Measurements from ENCODE around the gene MAPK1. TPM values are rescaled to one million over a fixed set of nuclear protein-coding genes. Genes with fewer than 3 reads are reported as not detected.
"Not testable (repeated sequence)": the region's sequence is repeated elsewhere in the genome, so short reads cannot be mapped to it uniquely, and the experiment has no call there.

MAPK1 gene
- total RNA-seq, 4 donors from 2014 or later: 29.0 to 46.8 (median 35.1) TPM

DNA sequence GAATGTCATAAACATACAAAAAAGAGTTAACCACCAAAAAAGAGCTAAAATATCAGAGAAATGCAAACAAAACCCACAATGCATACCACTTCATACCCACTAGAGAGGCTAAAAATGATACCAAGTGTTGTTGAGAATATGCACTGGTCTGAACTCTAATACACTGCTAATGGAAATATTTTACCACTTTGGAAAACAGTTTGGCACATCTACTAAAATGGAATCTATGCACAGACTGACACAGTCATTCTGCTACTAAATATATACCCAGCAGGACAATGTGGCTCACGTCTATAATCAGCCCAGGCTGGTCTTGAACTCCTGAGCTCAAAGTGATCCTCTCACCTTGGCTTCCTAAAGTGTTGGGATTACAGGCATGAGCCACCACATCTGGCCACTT, 18.0 kb downstream of the MAPK1 start:
- ATAC-seq (ENCODE audit: low FRiP score) (no peak), DNase-seq (ENCODE audit: low spot score) (no peak)

DNA sequence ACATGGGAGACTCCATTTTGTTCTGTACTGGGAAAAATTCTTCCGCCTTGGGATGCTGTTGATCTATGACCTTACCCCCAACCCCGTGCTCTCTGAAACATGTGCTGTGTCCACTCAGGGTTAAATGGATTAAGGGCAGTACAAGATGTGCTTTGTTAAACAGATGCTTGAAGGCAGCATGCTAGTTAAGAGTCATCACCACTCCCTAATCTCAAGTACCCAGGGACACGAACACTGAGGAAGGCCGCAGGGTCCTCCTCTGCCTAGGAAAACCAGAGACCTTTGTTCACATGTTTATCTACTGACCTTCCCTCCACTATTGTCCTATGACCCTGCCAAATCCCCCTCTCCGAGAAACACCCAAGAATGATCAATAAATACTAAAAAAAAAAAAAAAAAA, 19.4 kb downstream of the MAPK1 start:
- ATAC-seq (ENCODE audit: low FRiP score); DNase-seq (ENCODE audit: low spot score): not testable (repeated sequence)

More for the DNA sequence above, 18.0 kb downstream of the MAPK1 start:
- TF ChIP-seq, protein P1, sequence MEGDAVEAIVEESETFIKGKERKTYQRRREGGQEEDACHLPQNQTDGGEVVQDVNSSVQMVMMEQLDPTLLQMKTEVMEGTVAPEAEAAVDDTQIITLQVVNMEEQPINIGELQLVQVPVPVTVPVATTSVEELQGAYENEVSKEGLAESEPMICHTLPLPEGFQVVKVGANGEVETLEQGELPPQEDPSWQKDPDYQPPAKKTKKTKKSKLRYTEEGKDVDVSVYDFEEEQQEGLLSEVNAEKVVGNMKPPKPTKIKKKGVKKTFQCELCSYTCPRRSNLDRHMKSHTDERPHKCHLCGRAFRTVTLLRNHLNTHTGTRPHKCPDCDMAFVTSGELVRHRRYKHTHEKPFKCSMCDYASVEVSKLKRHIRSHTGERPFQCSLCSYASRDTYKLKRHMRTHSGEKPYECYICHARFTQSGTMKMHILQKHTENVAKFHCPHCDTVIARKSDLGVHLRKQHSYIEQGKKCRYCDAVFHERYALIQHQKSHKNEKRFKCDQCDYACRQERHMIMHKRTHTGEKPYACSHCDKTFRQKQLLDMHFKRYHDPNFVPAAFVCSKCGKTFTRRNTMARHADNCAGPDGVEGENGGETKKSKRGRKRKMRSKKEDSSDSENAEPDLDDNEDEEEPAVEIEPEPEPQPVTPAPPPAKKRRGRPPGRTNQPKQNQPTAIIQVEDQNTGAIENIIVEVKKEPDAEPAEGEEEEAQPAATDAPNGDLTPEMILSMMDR (IDR thresholded peaks at IDR 0.05): no peak

DNA sequence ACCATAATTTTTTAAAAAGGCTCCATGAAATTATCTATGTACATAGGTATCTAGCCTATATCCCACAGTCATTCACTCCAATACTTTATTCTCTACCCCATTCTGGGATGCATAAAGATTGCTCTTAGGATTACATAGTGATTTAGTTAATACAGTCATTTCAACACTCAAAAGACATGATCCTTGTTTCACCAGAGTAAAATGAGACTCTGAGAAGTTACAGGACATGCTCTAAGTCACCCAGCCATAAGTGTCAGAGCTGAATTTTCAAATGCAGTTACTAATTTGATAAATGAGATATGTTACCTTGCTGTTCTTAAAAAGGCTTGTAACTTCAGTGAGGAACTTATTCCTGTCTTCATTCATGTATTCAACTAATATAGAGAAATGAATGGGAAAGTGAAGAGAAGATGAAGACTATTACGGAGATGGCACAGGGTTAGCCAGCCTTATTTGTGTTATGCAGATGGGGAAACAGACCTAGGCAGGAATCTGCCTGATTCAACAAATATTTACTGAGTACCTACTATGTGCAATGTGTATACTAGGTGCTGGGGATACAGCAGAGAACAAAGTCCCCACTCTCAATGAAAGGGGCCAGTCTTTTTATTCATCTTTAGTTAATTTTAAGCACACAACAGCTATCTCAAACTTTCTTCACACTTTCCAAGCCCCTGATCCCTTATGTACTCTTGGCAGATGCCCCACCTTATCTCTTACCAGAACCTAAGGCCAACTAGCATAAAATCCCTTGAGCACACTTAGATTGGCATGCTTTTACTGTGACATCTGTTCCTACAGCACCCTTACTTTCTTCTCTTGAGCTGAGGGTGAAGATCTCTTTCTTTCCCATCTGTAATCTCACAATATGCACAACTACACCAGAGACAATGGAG, 21.6 kb downstream of the MAPK1 start:
- TF ChIP-seq, protein P1 (IDR thresholded peaks at IDR 0.05): no peak
- no peak for DNase-seq (ENCODE audit: low spot score)
- no peak for ATAC-seq (ENCODE audit: low FRiP score)

DNA sequence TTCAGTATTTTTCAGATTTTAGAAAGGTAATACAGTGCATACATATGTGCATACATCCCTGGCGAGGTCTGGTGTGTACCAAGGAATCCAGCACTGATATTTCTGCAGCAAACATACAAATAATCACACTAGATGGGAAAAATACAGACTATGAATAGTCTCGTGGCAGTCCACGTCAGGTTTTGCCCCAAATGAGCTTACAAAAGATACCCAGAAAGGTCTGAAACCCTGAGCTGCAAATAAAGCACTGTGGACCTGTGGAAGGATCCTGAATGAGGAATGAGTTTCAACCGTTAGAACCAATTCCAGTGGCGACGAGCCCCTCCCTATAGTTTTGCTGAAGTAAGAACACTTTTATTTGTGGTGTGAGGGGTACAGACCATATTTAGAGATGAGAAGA, 24.5 kb downstream of the MAPK1 start:
- DNase-seq (ENCODE audit: low spot score) (no peak), ATAC-seq (ENCODE audit: low FRiP score) (no peak)
- TF ChIP-seq, protein P1 (IDR thresholded peaks at IDR 0.05): no peak

DNA sequence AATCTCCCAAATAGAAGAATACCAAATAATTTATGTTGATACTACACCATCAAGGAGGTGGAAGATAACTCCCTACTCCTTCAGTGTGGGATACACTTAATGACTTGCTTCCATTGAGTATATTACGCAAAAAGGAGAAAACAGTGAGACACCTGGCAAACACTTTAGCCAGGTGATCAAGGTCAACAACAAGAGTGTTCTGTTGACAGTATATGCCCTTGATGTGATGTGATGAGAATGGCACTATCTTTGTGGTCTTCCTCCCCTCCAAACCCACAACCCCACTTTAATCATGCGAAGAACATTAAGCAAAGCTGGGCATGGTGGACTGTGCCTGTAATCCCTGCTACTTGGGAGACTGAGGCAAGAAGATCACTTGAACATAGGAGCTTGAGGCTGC, 26.0 kb downstream of the MAPK1 start:
- no peak for ATAC-seq (ENCODE audit: low FRiP score)

DNA sequence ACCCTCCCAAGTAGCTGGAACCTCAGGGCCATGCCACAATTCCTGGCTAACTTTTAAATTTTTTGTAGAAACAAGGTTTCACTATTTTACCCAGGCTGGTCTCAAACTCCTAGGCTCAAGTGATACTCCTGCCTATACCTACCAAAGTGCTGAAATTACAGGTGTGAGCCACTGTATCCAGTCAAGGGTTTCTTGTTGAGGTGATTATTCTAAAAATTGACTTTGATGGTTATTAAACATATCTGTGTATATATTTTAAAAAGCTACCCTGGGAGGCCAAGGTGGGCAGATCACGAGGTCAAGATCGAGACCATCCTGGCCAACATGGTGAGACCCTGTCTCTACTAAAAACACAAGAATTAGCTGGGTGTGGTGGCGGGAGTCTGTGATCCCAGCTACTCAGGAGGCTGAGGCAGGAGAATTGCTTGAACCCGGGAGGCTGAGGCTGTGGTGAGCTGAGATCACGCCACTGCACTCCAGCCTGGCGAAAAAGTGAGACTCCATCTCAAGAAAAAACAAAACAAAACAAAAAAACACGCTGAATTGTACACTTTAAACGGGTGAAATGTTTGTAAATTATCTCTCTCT, 27.1 kb downstream of the MAPK1 start:
- ATAC-seq (ENCODE audit: low FRiP score): no peak
- DNase-seq (ENCODE audit: low spot score): no peak
- TF ChIP-seq, protein P1 (IDR thresholded peaks at IDR 0.05): no peak

More for the DNA sequence above, 26.0 kb downstream of the MAPK1 start:
- TF ChIP-seq, protein P1 (IDR thresholded peaks at IDR 0.05): no peak
- no peak for DNase-seq (ENCODE audit: low spot score)

DNA sequence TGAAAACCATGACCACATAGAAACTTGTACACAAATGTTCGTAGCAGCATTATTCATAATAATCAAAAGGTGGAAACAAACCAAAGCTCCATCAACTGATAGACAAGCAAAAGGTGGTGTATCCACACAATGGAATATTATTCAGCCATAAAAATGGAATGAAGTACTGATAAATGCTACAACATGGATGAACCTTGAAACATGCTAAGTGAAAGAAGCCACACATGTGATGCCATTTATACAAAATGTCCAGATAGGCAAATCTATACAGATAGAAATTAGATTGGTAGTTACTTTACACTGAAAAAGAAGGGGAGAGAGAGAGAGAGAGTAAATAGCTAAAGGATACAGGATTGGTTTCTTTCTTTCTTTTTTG, 27.7 kb downstream of the MAPK1 start:
- TF ChIP-seq, protein P1 (IDR thresholded peaks at IDR 0.05): no peak

DNA sequence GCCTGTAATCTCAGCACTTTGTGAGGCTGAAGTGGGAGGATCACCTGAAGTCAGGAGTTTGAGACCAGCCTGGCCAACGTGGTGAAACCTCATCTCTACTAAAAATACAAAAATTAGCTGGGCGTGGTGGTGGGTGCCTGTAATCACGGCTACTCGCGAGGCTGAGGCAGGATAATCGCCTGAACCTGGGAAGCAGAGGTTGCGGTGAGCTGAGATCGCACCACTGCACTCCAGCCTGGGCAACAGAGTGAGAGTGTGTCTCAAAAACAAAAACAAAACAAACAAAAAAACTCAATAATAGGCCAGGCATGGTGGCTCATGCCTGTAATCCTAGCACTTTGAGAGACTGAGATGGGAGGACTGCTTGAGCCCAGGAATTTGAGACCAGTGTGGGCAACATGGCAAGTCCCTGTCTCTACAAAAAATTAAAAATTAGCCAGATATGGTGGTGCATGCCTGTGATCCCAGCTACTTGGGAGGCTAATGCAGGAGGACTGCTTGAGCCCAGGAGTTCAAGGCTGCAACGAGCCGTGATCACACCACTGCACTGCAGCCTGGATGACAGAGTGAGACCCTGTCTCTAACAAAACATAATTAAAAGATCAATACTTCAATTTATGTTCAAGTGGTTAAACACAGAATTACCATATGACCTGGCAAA, 28.2 kb downstream of the MAPK1 start:
- not testable (repeated sequence) for ATAC-seq (ENCODE audit: low FRiP score); DNase-seq (ENCODE audit: low spot score)

More for the DNA sequence above, 27.7 kb downstream of the MAPK1 start:
- DNase-seq (ENCODE audit: low spot score): no peak
- ATAC-seq (ENCODE audit: low FRiP score): no peak

Data from omental fat pad (tissue), 4 donors.